ENCODE results near the gene RFC1. TPM values are rescaled to one million over a fixed set of nuclear protein-coding genes. Genes with fewer than 3 reads are reported as not detected.

RFC1 gene
- total RNA-seq, 1 donor: 49.9 TPM

GRCh38 chr4:39341075-39341725, 25.0 kb downstream of the RFC1 start:
- peaks cover 3% of the 10 kb centered on the region for H3K4me1 ChIP-seq (ENCODE audit: insufficient read depth, low read length)
- H3K4me2 ChIP-seq (ENCODE audit: insufficient read depth, low read length): no peak overlapping the region
- H3K27me3 ChIP-seq (ENCODE audit: insufficient read depth, low read length): no peaks in the 10 kb centered on the region
- DNase-seq (ENCODE audit: insufficient read length, low spot score, missing footprints): no peak
- no peaks in the 10 kb centered on the region for H4K20me1 ChIP-seq (ENCODE audit: insufficient read depth, low read length)
- peaks cover 56% of the 10 kb centered on the region for H3K79me2 ChIP-seq (ENCODE audit: insufficient read depth, low read length)
- no peak overlapping the region for H2AFZ ChIP-seq (ENCODE audit: low read length)
- no peak overlapping the region for H3K4me3 ChIP-seq (ENCODE audit: insufficient read depth, low read length)
- TF ChIP-seq CTCF (IDR thresholded peaks at IDR 0.05; ENCODE audit: extremely low read depth, low read depth, low read length): no peak
- no peaks in the 10 kb centered on the region for H3K9me3 ChIP-seq (ENCODE audit: low read depth, low read length)
- no peak overlapping the region for H3K27ac ChIP-seq (ENCODE audit: low read depth, low read length)
- H3K36me3 ChIP-seq (ENCODE audit: insufficient read depth, low read length): no peaks in the 10 kb centered on the region

- H3K27ac ChIP-seq (ENCODE audit: low read depth, low read length): no peak overlapping the region
- no peak overlapping the region for H2AFZ ChIP-seq (ENCODE audit: low read length)
- H3K79me2 ChIP-seq (ENCODE audit: insufficient read depth, low read length): peaks cover 56% of the 10 kb centered on the region
- no peak overlapping the region for H3K4me2 ChIP-seq (ENCODE audit: insufficient read depth, low read length)
- H3K4me3 ChIP-seq (ENCODE audit: insufficient read depth, low read length): no peak overlapping the region
- no peak for TF ChIP-seq CTCF (IDR thresholded peaks at IDR 0.05; ENCODE audit: extremely low read depth, low read depth, low read length)
- H4K20me1 ChIP-seq (ENCODE audit: insufficient read depth, low read length): no peaks in the 10 kb centered on the region
- H3K9me3 ChIP-seq (ENCODE audit: low read depth, low read length): no peaks in the 10 kb centered on the region
- no peaks in the 10 kb centered on the region for H3K36me3 ChIP-seq (ENCODE audit: insufficient read depth, low read length)
- DNase-seq (ENCODE audit: insufficient read length, low spot score, missing footprints): no peak
- no peaks in the 10 kb centered on the region for H3K27me3 ChIP-seq (ENCODE audit: insufficient read depth, low read length)
- peaks cover 3% of the 10 kb centered on the region for H3K4me1 ChIP-seq (ENCODE audit: insufficient read depth, low read length)
These were observed 26.2 kb downstream of the RFC1 start for GRCh38 chr4:39339968-39340367.

- peaks cover 63% of the 10 kb centered on the region for H3K79me2 ChIP-seq (ENCODE audit: insufficient read depth, low read length)
- no peaks in the 10 kb centered on the region for H3K27me3 ChIP-seq (ENCODE audit: insufficient read depth, low read length)
- TF ChIP-seq CTCF (IDR thresholded peaks at IDR 0.05; ENCODE audit: extremely low read depth, low read depth, low read length): no peak
- no peaks in the 10 kb centered on the region for H4K20me1 ChIP-seq (ENCODE audit: insufficient read depth, low read length)
- no peaks in the 10 kb centered on the region for H3K36me3 ChIP-seq (ENCODE audit: insufficient read depth, low read length)
- H3K4me3 ChIP-seq (ENCODE audit: insufficient read depth, low read length): no peak overlapping the region
- no peak for DNase-seq (ENCODE audit: insufficient read length, low spot score, missing footprints)
- no peak overlapping the region for H3K27ac ChIP-seq (ENCODE audit: low read depth, low read length)
- no peak overlapping the region for H3K4me2 ChIP-seq (ENCODE audit: insufficient read depth, low read length)
- no peaks in the 10 kb centered on the region for H3K9me3 ChIP-seq (ENCODE audit: low read depth, low read length)
- peaks cover 3% of the 10 kb centered on the region for H3K4me1 ChIP-seq (ENCODE audit: insufficient read depth, low read length)
- no peak overlapping the region for H2AFZ ChIP-seq (ENCODE audit: low read length)
These were observed 28.3 kb downstream of the RFC1 start for GRCh38 chr4:39337841-39338240.

- no peak overlapping the region for H3K27ac ChIP-seq (ENCODE audit: low read depth, low read length)
- peaks cover 70% of the 10 kb centered on the region for H3K79me2 ChIP-seq (ENCODE audit: insufficient read depth, low read length)
- H3K4me3 ChIP-seq (ENCODE audit: insufficient read depth, low read length): no peak overlapping the region
- H3K4me2 ChIP-seq (ENCODE audit: insufficient read depth, low read length): no peak overlapping the region
- H3K9me3 ChIP-seq (ENCODE audit: low read depth, low read length): no peaks in the 10 kb centered on the region
- no peaks in the 10 kb centered on the region for H4K20me1 ChIP-seq (ENCODE audit: insufficient read depth, low read length)
- H3K4me1 ChIP-seq (ENCODE audit: insufficient read depth, low read length): no peaks in the 10 kb centered on the region
- TF ChIP-seq CTCF (IDR thresholded peaks at IDR 0.05; ENCODE audit: extremely low read depth, low read depth, low read length): no peak
- H3K27me3 ChIP-seq (ENCODE audit: insufficient read depth, low read length): no peaks in the 10 kb centered on the region
- no peak for DNase-seq (ENCODE audit: insufficient read length, low spot score, missing footprints)
- no peaks in the 10 kb centered on the region for H3K36me3 ChIP-seq (ENCODE audit: insufficient read depth, low read length)
- H2AFZ ChIP-seq (ENCODE audit: low read length): no peak overlapping the region
These were observed 30.6 kb downstream of the RFC1 start for GRCh38 chr4:39335566-39335965.
